ENCODE results near the gene CSE1L.

The CSE1L gene

GRCh38 chr20:49106328-49106727 lies 60.2 kb downstream of the CSE1L start:
- no peak overlapping the region for H3K4me3 ChIP-seq (ENCODE audit: low read depth, low read length)
- DNase-seq (ENCODE audit: low read depth), result no peak
- no peak for TF ChIP-seq CTCF (IDR thresholded peaks at IDR 0.05; ENCODE audit: low read depth, low read length, missing control alignments)

DNA sequence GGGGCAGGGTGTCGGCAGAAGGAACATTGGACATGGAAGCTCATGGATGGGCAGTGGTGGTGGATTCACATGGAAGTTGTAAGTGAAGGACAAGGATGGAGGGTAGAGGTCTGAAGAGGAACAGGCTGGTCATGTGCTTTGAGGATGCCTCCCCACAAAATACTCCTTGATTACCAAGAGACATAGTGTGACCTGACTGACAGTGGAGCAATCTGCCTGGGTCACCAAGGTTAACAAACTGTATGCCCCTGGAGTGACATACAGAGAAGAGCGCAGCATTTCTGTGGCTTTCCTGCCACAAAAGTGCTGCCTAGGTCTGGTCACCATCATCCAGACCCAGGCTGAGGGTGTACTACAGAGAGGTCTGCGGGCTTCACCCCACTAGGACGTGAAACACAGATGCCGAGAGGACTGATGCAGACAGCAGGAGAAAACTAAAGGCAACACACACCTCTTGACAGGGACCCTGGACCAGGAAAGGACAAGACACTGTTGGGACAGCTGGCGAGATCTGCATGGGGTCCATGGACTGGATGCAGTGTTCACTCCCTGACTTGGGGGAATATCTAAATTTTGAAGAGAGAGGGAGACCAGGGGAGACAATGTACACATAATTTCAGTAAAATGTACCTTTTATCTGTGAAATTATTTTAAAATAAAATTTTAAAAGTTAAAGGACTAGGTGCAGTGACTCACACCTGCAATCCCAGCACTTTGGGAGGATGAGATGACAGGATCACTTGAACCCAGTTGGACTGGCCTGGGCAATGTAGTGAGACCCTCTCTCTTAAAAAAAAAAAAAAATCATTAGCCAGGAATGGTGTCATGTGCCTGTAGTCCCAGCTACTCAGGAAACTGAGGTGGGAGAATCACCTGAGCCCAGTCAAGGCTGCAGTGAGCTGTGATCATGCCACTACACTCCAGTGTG lies 64.9 kb downstream of the CSE1L start:
- no peak overlapping the region for H3K4me3 ChIP-seq (ENCODE audit: low read depth, low read length)
- TF ChIP-seq CTCF (IDR thresholded peaks at IDR 0.05; ENCODE audit: low read depth, low read length, missing control alignments), result no peak
- DNase-seq (ENCODE audit: low read depth), result no peak

- no peak overlapping the region for H3K4me3 ChIP-seq (ENCODE audit: low read depth, low read length)
- TF ChIP-seq CTCF (IDR thresholded peaks at IDR 0.05; ENCODE audit: low read depth, low read length, missing control alignments), result no peak
- no peak for DNase-seq (ENCODE audit: low read depth)
Measured at GRCh38 chr20:49112596-49113274, 66.6 kb downstream of the CSE1L start.

- TF ChIP-seq CTCF (IDR thresholded peaks at IDR 0.05; ENCODE audit: low read depth, low read length, missing control alignments), result no peak
- no peak overlapping the region for H3K4me3 ChIP-seq (ENCODE audit: low read depth, low read length)
- DNase-seq (ENCODE audit: low read depth), result no peak
Measured at GRCh38 chr20:49115564-49115963, 69.5 kb downstream of the CSE1L start.

- no peak overlapping the region for H3K4me3 ChIP-seq (ENCODE audit: low read depth, low read length)
- TF ChIP-seq CTCF (IDR thresholded peaks at IDR 0.05; ENCODE audit: low read depth, low read length, missing control alignments), result no peak
- no peak for DNase-seq (ENCODE audit: low read depth)
Measured at GRCh38 chr20:49118307-49118706, 72.2 kb downstream of the CSE1L start.

DNA sequence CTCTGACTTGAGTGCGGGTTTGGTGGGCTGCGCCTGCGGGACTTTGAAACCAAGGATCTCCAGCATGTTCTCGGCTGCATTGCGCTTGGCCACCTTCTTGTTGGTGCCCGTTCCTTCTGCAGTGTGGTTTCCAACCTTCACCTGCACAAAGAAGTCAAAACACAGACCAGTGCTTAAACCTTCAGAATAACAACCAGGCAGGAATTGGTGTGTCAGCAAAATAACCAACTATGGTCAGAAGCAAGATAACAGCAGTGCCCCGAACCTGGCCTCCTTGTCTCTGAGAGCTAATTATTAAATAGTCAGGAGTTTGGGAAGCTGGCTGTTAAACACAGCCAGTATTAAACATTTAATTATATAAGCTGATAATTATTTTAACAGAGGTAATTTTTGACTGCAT lies 73.9 kb downstream of the CSE1L start:
- TF ChIP-seq CTCF (IDR thresholded peaks at IDR 0.05; ENCODE audit: low read depth, low read length, missing control alignments), result no peak
- H3K4me3 ChIP-seq (ENCODE audit: low read depth, low read length), result no peak overlapping the region
- no peak for DNase-seq (ENCODE audit: low read depth)

Measured in GM12864 (cell line).